Measurements from ENCODE around the gene NUP210. TPM values are rescaled to one million over a fixed set of nuclear protein-coding genes. Genes with fewer than 3 reads are reported as not detected.

NUP210 gene
- total RNA-seq, 2 donors from 2014 or later = 4.4 to 4.5 TPM

DNA sequence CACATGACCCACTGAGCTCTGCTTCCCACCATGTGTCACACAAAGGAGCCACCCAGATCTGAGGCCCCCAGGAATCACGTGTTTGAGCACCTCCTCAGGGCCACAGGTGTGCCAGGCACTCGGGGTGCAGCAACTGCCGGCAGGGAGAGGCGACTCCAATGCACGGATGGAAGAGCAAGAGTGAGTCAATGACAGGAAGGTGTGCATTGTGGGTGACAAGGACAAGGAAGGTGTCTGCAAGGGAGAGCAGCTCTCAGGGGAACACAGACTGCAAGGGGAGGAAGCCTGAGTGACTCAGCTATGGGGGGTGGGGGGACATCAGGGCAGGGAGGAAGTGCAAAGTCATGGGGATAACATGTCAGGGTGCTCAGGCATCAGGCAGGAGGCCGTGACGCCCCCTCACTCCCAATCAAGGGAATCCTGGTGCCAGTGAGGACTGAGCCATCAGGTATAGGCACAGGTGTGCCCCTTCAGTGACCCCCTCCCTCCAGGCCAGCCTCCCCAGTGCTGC, 67.4 kb downstream of the NUP210 start:
- Histone ChIP-seq H3K36me3 (peaks cover 7% of the 10 kb centered on the region), H3K4me3 (no peak overlapping the region), H3K9me3 (no peaks in the 10 kb centered on the region), H3K27me3 (no peaks in the 10 kb centered on the region), H3K27ac (no peak overlapping the region), H3K4me1 (no peaks in the 10 kb centered on the region)
- TF ChIP-seq, protein P1, sequence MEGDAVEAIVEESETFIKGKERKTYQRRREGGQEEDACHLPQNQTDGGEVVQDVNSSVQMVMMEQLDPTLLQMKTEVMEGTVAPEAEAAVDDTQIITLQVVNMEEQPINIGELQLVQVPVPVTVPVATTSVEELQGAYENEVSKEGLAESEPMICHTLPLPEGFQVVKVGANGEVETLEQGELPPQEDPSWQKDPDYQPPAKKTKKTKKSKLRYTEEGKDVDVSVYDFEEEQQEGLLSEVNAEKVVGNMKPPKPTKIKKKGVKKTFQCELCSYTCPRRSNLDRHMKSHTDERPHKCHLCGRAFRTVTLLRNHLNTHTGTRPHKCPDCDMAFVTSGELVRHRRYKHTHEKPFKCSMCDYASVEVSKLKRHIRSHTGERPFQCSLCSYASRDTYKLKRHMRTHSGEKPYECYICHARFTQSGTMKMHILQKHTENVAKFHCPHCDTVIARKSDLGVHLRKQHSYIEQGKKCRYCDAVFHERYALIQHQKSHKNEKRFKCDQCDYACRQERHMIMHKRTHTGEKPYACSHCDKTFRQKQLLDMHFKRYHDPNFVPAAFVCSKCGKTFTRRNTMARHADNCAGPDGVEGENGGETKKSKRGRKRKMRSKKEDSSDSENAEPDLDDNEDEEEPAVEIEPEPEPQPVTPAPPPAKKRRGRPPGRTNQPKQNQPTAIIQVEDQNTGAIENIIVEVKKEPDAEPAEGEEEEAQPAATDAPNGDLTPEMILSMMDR (IDR thresholded peaks at IDR 0.05) = no peak
- no peak for DNase-seq (ENCODE audit: low spot score)

DNA sequence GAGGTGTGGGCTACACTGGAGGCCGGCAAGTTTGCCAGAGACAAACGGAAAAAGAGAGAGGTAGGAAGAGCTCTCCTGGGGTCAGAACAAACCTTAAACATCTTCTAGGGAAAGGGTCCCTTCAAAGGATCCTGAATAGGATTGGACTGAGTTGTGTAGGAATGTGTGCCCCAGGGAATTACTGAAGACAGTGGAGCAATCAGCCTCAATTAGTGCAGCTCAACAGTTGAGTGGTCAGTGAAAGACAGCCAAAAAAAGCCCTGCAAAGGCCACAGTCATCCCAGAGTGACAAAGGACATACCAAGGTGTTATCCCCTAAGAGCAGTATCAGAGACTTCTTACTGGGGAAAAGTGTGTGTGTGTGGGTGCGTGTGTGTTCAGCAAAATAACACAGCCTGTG, 70.3 kb downstream of the NUP210 start:
- TF ChIP-seq, protein P1 (IDR thresholded peaks at IDR 0.05) = no peak
- no peaks in the 10 kb centered on the region for H3K27me3 ChIP-seq
- peaks cover 7% of the 10 kb centered on the region for H3K36me3 ChIP-seq
- no peaks in the 10 kb centered on the region for H3K9me3 ChIP-seq
- no peak overlapping the region for H3K27ac ChIP-seq
- no peaks in the 10 kb centered on the region for H3K4me1 ChIP-seq
- no peak for DNase-seq (ENCODE audit: low spot score)
- H3K4me3 ChIP-seq = no peak overlapping the region

DNA sequence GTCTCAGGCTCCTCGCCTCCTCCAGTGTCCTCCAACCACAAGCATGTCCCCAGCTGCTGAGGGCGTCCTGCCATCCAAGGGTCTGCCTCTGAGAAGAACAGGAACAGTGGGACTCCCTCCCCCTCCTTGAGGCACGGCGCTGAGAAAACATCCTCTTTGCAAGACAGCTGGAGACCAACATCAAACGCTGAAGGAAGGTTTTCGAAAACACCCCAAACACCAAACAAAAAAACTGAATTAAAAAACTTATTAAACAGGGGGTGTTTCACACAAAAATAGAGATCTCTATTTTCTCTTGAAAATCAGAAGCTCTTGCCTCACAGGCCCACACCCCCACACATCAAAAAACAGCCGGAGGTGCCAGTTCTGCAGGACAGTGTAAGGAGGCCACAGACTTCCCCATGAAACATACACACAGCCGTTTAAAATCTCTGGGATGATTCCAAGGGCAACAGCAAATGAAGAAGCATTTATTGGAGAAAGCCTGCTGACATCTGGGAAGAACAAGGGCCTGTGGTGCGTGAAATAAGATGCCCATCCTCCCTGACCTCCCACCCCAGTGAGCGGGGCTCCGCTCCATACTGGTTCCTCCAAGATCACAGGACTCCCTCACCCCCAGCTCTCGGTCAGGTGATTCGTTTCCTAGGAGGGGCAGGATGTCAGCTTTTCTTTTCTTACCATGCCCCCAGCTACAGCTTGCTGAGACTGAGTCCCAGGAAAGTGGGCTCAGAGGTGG, 71.3 kb downstream of the NUP210 start:
- no peak overlapping the region for H3K27ac ChIP-seq
- no peaks in the 10 kb centered on the region for H3K9me3 ChIP-seq
- no peak overlapping the region for H3K4me3 ChIP-seq
- H3K27me3 ChIP-seq = no peaks in the 10 kb centered on the region
- peaks cover 7% of the 10 kb centered on the region for H3K36me3 ChIP-seq
- DNase-seq (ENCODE audit: low spot score) = no peak
- TF ChIP-seq, protein P1 (IDR thresholded peaks at IDR 0.05) = no peak
- H3K4me1 ChIP-seq = no peaks in the 10 kb centered on the region

DNA sequence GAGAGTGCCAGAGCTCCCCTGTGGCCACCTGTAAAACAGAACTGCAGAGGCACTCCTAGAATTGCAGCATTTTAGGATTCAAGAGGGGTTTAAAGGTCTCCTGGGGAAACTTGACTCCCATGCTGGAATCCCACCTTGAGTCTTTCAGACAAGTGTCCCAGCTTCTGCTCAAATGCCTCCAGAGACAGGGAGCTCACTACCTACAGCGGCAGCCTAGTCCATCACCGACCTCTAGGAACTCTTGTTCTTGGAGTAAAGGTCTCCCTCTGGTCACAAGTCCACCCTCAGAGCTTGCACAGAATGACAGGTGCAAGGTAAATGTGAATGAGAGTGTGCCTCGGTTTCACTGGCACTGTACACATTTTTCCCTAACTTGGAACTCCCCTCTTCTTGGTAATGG, 72.0 kb downstream of the NUP210 start:
- Histone ChIP-seq H3K27me3 (no peaks in the 10 kb centered on the region), H3K4me3 (no peak overlapping the region), H3K27ac (no peak overlapping the region), H3K9me3 (no peaks in the 10 kb centered on the region), H3K4me1 (no peaks in the 10 kb centered on the region), H3K36me3 (peaks cover 7% of the 10 kb centered on the region)
- no peak for DNase-seq (ENCODE audit: low spot score)
- TF ChIP-seq, protein P1 (IDR thresholded peaks at IDR 0.05) = no peak

DNA sequence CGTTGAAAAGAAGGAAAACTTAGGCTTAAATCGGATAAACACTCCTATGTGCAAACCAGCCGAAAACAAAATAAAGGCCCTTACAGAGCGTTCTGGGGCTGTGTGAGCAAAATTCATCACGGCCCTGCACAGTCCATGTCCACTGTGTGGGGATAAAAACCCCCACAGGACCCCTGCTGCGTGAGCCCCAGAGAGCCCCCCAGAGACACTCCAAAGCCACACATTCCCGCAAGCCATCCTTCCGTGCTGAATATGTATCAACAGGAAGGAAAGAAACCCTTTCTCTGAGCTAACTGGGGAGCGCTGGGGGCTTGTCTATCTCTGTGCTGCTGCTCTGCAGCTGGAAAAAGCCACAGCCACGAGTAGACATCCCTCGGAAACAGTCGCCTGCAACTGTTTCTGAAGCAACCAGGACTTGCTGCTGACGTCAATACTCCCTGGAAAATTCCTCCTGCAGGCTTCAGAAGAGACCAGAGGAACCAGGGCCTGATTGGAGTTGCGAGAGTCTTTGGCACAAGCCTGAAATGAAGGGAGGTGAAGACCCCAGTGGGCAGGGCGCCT, 72.7 kb downstream of the NUP210 start:
- H3K4me3 ChIP-seq = no peak overlapping the region
- H3K4me1 ChIP-seq = no peaks in the 10 kb centered on the region
- no peak for DNase-seq (ENCODE audit: low spot score)
- H3K27ac ChIP-seq = no peak overlapping the region
- no peaks in the 10 kb centered on the region for H3K27me3 ChIP-seq
- no peaks in the 10 kb centered on the region for H3K9me3 ChIP-seq
- TF ChIP-seq, protein P1 (IDR thresholded peaks at IDR 0.05) = no peak
- H3K36me3 ChIP-seq = peaks cover 7% of the 10 kb centered on the region

Measured in right atrium auricular region (tissue), 2 donors.